ENCODE data around the gene PEX5.

Gene PEX5

DNA sequence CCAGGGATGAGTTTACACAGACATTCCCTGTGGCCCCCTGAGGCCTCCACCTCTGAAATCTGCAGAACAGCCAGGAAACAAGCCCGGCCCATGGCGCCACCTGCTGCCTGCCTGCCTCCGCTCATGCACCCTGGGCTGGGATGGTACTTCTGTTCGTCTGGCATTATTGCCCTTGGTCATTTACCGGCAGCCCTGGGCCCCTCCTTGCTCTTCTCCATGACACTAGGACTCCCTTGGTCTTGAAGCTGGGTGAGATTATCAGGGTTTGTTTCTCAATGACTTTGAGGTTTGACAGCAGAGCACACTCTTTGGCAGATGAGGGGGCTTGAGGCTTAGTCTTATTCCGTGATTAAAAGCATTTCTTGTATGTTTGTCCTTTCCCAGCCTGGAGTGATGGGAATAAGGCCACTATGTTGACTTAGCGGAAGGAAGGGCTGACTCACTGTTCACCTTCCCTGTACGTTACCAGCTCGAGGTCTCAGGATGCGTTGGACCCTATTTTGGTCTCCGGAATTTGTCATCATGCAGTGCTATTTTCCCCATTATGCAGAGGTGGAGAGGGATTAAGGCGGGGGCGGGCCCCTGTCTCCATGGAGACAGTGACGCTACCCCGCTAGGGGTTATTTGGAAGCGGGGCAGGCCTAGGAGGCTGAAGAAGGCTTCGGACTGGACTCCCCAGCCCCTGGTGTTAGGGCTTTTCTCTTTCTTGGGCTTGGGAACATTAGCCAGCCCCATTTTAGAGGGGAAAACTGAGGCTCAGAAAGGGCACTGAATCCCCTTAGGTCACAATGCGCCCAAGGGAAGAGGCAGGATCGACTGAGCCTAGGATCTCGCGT, 706 bp upstream of the PEX5 start (continued):
- TF ChIP-seq, protein P1, sequence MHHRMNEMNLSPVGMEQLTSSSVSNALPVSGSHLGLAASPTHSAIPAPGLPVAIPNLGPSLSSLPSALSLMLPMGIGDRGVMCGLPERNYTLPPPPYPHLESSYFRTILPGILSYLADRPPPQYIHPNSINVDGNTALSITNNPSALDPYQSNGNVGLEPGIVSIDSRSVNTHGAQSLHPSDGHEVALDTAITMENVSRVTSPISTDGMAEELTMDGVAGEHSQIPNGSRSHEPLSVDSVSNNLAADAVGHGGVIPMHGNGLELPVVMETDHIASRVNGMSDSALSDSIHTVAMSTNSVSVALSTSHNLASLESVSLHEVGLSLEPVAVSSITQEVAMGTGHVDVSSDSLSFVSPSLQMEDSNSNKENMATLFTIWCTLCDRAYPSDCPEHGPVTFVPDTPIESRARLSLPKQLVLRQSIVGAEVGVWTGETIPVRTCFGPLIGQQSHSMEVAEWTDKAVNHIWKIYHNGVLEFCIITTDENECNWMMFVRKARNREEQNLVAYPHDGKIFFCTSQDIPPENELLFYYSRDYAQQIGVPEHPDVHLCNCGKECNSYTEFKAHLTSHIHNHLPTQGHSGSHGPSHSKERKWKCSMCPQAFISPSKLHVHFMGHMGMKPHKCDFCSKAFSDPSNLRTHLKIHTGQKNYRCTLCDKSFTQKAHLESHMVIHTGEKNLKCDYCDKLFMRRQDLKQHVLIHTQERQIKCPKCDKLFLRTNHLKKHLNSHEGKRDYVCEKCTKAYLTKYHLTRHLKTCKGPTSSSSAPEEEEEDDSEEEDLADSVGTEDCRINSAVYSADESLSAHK (tag by site-specific recombination; IDR thresholded peaks at IDR 0.05) = 0 out of 2 replicates have a peak, but pooled peaks have one; percentile 41
- TF ChIP-seq SCRT1 (tag by site-specific recombination; IDR thresholded peaks at IDR 0.05; ENCODE audit: borderline replicate concordance) = no peak
- peak; percentile 32; the same call in 1 of the 2 replicates for TF ChIP-seq ZFP69B (tag by site-specific recombination; IDR thresholded peaks at IDR 0.05)
- peak; percentile 59; the same call in 1 of the 2 replicates for TF ChIP-seq ZSCAN30 (tag by site-specific recombination; IDR thresholded peaks at IDR 0.05)
- TF ChIP-seq ZNF521 (tag by site-specific recombination; IDR thresholded peaks at IDR 0.05) = no peak
- peak; percentile 72 for TF ChIP-seq ZNF600 (tag by site-specific recombination; IDR thresholded peaks at IDR 0.05)
- peak; percentile 79 for TF ChIP-seq FEZF1 (tag by site-specific recombination; IDR thresholded peaks at IDR 0.05)
- peak; percentile 63; the same call in 1 of the 2 replicates for TF ChIP-seq MZF1 (tag by site-specific recombination; IDR thresholded peaks at IDR 0.05; ENCODE audit: borderline replicate concordance)
- peak; percentile 86 for TF ChIP-seq ZNF654 (tag by site-specific recombination; IDR thresholded peaks at IDR 0.05; ENCODE audit: low read depth)
- TF ChIP-seq, protein P2, sequence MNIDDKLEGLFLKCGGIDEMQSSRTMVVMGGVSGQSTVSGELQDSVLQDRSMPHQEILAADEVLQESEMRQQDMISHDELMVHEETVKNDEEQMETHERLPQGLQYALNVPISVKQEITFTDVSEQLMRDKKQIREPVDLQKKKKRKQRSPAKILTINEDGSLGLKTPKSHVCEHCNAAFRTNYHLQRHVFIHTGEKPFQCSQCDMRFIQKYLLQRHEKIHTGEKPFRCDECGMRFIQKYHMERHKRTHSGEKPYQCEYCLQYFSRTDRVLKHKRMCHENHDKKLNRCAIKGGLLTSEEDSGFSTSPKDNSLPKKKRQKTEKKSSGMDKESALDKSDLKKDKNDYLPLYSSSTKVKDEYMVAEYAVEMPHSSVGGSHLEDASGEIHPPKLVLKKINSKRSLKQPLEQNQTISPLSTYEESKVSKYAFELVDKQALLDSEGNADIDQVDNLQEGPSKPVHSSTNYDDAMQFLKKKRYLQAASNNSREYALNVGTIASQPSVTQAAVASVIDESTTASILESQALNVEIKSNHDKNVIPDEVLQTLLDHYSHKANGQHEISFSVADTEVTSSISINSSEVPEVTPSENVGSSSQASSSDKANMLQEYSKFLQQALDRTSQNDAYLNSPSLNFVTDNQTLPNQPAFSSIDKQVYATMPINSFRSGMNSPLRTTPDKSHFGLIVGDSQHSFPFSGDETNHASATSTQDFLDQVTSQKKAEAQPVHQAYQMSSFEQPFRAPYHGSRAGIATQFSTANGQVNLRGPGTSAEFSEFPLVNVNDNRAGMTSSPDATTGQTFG (tag by site-specific recombination; IDR thresholded peaks at IDR 0.05; ENCODE audit: borderline replicate concordance) = no peak
- TF ChIP-seq, protein P3, sequence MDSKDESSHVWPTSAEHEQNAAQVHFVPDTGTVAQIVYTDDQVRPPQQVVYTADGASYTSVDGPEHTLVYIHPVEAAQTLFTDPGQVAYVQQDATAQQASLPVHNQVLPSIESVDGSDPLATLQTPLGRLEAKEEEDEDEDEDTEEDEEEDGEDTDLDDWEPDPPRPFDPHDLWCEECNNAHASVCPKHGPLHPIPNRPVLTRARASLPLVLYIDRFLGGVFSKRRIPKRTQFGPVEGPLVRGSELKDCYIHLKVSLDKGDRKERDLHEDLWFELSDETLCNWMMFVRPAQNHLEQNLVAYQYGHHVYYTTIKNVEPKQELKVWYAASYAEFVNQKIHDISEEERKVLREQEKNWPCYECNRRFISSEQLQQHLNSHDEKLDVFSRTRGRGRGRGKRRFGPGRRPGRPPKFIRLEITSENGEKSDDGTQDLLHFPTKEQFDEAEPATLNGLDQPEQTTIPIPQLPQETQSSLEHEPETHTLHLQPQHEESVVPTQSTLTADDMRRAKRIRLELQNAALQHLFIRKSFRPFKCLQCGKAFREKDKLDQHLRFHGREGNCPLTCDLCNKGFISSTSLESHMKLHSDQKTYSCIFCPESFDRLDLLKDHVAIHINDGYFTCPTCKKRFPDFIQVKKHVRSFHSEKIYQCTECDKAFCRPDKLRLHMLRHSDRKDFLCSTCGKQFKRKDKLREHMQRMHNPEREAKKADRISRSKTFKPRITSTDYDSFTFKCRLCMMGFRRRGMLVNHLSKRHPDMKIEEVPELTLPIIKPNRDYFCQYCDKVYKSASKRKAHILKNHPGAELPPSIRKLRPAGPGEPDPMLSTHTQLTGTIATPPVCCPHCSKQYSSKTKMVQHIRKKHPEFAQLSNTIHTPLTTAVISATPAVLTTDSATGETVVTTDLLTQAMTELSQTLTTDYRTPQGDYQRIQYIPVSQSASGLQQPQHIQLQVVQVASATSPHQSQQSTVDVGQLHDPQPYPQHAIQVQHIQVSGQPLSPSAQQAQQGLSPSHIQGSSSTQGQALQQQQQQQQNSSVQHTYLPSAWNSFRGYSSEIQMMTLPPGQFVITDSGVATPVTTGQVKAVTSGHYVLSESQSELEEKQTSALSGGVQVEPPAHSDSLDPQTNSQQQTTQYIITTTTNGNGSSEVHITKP (tag by site-specific recombination; IDR thresholded peaks at IDR 0.05) = 0 out of 2 replicates have a peak, but pooled peaks have one; percentile 42
- TF ChIP-seq ZBTB17 (tag by site-specific recombination; IDR thresholded peaks at IDR 0.05) = peak; percentile 81
- peak; percentile 78 for TF ChIP-seq GLIS1 (tag by site-specific recombination; IDR thresholded peaks at IDR 0.05)
- TF ChIP-seq, protein P4, sequence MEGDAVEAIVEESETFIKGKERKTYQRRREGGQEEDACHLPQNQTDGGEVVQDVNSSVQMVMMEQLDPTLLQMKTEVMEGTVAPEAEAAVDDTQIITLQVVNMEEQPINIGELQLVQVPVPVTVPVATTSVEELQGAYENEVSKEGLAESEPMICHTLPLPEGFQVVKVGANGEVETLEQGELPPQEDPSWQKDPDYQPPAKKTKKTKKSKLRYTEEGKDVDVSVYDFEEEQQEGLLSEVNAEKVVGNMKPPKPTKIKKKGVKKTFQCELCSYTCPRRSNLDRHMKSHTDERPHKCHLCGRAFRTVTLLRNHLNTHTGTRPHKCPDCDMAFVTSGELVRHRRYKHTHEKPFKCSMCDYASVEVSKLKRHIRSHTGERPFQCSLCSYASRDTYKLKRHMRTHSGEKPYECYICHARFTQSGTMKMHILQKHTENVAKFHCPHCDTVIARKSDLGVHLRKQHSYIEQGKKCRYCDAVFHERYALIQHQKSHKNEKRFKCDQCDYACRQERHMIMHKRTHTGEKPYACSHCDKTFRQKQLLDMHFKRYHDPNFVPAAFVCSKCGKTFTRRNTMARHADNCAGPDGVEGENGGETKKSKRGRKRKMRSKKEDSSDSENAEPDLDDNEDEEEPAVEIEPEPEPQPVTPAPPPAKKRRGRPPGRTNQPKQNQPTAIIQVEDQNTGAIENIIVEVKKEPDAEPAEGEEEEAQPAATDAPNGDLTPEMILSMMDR (tag by site-specific recombination; IDR thresholded peaks at IDR 0.05) = peak; percentile 89

Measured in HEK293 (cell line).